IgD-negative memory B cell (primary cell): ENCODE results near the gene DPP7. TPM values are rescaled to one million over a fixed set of nuclear protein-coding genes. Genes with fewer than 3 reads are reported as not detected.
"Not testable (repeated sequence)": the region's sequence is repeated elsewhere in the genome, so short reads cannot be mapped to it uniquely, and the experiment has no call there.

Experiments used
- H3K27ac Mint-ChIP-seq, 3 donors: one replicate each; pipeline ENCODE4 v1.8.0; 2020 to 2022; ENCODE audit warnings: mild to moderate bottlenecking in 3 of 3, mixed read lengths in 3 of 3, moderate library complexity in 1 of 3
- H3K27me3 Mint-ChIP-seq: one replicate; pipeline ENCODE4 v1.8.0; 2021; ENCODE audit warnings: mixed read lengths
- H3K36me3 Mint-ChIP-seq: one replicate; pipeline ENCODE4 v1.8.0; 2020; ENCODE audit warnings: mild to moderate bottlenecking, mixed read lengths
- H3K4me1 Mint-ChIP-seq, 3 donors: one replicate each; pipeline ENCODE4 v1.8.0; 2020 to 2022; ENCODE audit warnings: mixed read lengths in 3 of 3, mild to moderate bottlenecking in 1 of 3
- H3K4me3 Mint-ChIP-seq, 4 donors: one replicate each; pipeline ENCODE4 v1.8.0; 2020 to 2022; ENCODE audit warnings: mild to moderate bottlenecking in 4 of 4, mixed read lengths in 4 of 4, moderate library complexity in 3 of 4
- H3K9me3 Mint-ChIP-seq, 3 donors: one replicate each; pipeline ENCODE4 v1.8.0; 2020 to 2021; ENCODE audit warnings: mixed read lengths in 3 of 3, mild to moderate bottlenecking in 1 of 3
- polyA plus RNA-seq: library from polyadenylated mRNA; unstranded; fragments of 300-500 nt; fragmentation: Illumina TruSeq; gene quantifications from one replicate; pipeline ENCODE4 v1.2.3, GENCODE V29; 2021

DPP7 gene
- polyA plus RNA-seq, 1 donor from 2014 or later, result 110 TPM

GRCh38 chr9:137127301-137128157, 13.0 kb upstream of the DPP7 start:
- Mint-ChIP-seq H3K27ac (peak overlapping the region; percentile 82 to 97 (median 93)), H3K36me3 (peaks cover 3% of the 10 kb centered on the region), H3K4me3 (peak overlapping the region; percentile 84 to 97 (median 90)), H3K4me1 (peaks cover 31 to 32% (median 31%) of the 10 kb centered on the region in 3 donors), H3K27me3 (peaks cover 5% of the 10 kb centered on the region), H3K9me3 (no peaks in the 10 kb centered on the region)

GRCh38 chr9:137126786-137127185, 12.3 kb upstream of the DPP7 start:
- Mint-ChIP-seq H3K36me3 (peaks cover 3% of the 10 kb centered on the region), H3K9me3 (no peaks in the 10 kb centered on the region), H3K4me3 (peak overlapping the region; percentile 84 to 97 (median 85)), H3K27ac (peak overlapping the region; percentile 82 to 96 (median 93)), H3K4me1 (peaks cover 38 to 39% (median 38%) of the 10 kb centered on the region in 3 donors), H3K27me3 (peaks cover 5% of the 10 kb centered on the region)

- H3K27me3 Mint-ChIP-seq, H3K36me3 Mint-ChIP-seq, H3K9me3 Mint-ChIP-seq: not testable (repeated sequence)
- Mint-ChIP-seq H3K4me1 (peaks cover 43 to 45% (median 43%) of the 10 kb centered on the region in 3 donors), H3K27ac (peak overlapping the region in 1 of 3 donors; percentile 93), H3K4me3 (peak overlapping the region in 3 of 4 donors; percentile 30 to 71 (median 65))
Observed at GRCh38 chr9:137123952-137124462, 9.5 kb upstream of the DPP7 start.

GRCh38 chr9:137123468-137123837, 8.9 kb upstream of the DPP7 start:
- Mint-ChIP-seq H3K36me3 (peaks cover 3% of the 10 kb centered on the region), H3K27ac (peak overlapping the region in 2 of 3 donors; percentile 87 to 93), H3K27me3 (peaks cover 2% of the 10 kb centered on the region), H3K4me3 (peak overlapping the region; percentile 56 to 92 (median 68)), H3K9me3 (no peaks in the 10 kb centered on the region), H3K4me1 (peaks cover 40 to 44% (median 40%) of the 10 kb centered on the region in 3 donors)

GRCh38 chr9:137122796-137123467, 8.4 kb upstream of the DPP7 start:
- not testable (repeated sequence) for H3K27me3 Mint-ChIP-seq, H3K36me3 Mint-ChIP-seq, H3K9me3 Mint-ChIP-seq
- Mint-ChIP-seq H3K27ac (peak overlapping the region; percentile 87 to 93 (median 89)), H3K4me3 (peak overlapping the region; percentile 70 to 92 (median 75)), H3K4me1 (peaks cover 34 to 39% (median 36%) of the 10 kb centered on the region in 3 donors)

- Mint-ChIP-seq H3K27ac (peak overlapping the region; percentile 87 to 93 (median 89)), H3K4me1 (peaks cover 28 to 34% (median 31%) of the 10 kb centered on the region in 3 donors), H3K4me3 (peak overlapping the region; percentile 70 to 92 (median 75))
- H3K36me3 Mint-ChIP-seq, H3K9me3 Mint-ChIP-seq, H3K27me3 Mint-ChIP-seq: not testable (repeated sequence)
Observed at GRCh38 chr9:137121927-137122795, 7.6 kb upstream of the DPP7 start.

GRCh38 chr9:137118092-137118603, 3.6 kb upstream of the DPP7 start:
- peak overlapping the region in 1 of 4 donors; percentile 85 for H3K4me3 Mint-ChIP-seq
- H3K4me1 Mint-ChIP-seq, result peaks cover 19 to 22% (median 20%) of the 10 kb centered on the region in 3 donors
- H3K27me3 Mint-ChIP-seq, H3K36me3 Mint-ChIP-seq, H3K9me3 Mint-ChIP-seq: not testable (repeated sequence)
- H3K27ac Mint-ChIP-seq, result peak overlapping the region in 1 of 3 donors; percentile 99

GRCh38 chr9:137117269-137117731, 2.8 kb upstream of the DPP7 start:
- Mint-ChIP-seq H3K9me3 (no peaks in the 10 kb centered on the region), H3K36me3 (no peaks in the 10 kb centered on the region), H3K4me3 (peak overlapping the region in 1 of 4 donors; percentile 64), H3K27ac (peak overlapping the region in 1 of 3 donors; percentile 56), H3K27me3 (no peaks in the 10 kb centered on the region), H3K4me1 (peaks cover 15 to 16% (median 15%) of the 10 kb centered on the region in 3 donors)

- Mint-ChIP-seq H3K27me3 (no peaks in the 10 kb centered on the region), H3K9me3 (no peaks in the 10 kb centered on the region), H3K4me1 (peaks cover 10 to 12% (median 10%) of the 10 kb centered on the region in 3 donors), H3K27ac (peak overlapping the region in 1 of 3 donors; percentile 56), H3K36me3 (no peaks in the 10 kb centered on the region), H3K4me3 (peak overlapping the region; percentile 27 to 78 (median 47))
Observed at GRCh38 chr9:137116728-137117127, 2.2 kb upstream of the DPP7 start.

- Mint-ChIP-seq H3K27ac (peak overlapping the region in 1 of 3 donors; percentile 56), H3K9me3 (no peaks in the 10 kb centered on the region), H3K27me3 (no peaks in the 10 kb centered on the region), H3K36me3 (no peaks in the 10 kb centered on the region), H3K4me3 (peak overlapping the region in 1 of 4 donors; percentile 62), H3K4me1 (peaks cover 9 to 12% (median 10%) of the 10 kb centered on the region in 3 donors)
Observed at GRCh38 chr9:137116027-137116507, 1.5 kb upstream of the DPP7 start.

GRCh38 chr9:137115394-137116026, 977 bp upstream of the DPP7 start:
- peak overlapping the region in 1 of 3 donors; percentile 56 for H3K27ac Mint-ChIP-seq

GRCh38 chr9:137114220-137114612, 317 bp downstream of the DPP7 start:
- Mint-ChIP-seq H3K36me3 (no peaks in the 10 kb centered on the region), H3K27ac (no peak overlapping the region), H3K9me3 (no peaks in the 10 kb centered on the region), H3K4me1 (peaks cover 6 to 8% (median 8%) of the 10 kb centered on the region in 3 donors), H3K27me3 (no peaks in the 10 kb centered on the region), H3K4me3 (peak overlapping the region in 3 of 4 donors; percentile 12 to 79 (median 57))

More at GRCh38 chr9:137115394-137116026, 977 bp upstream of the DPP7 start:
- Mint-ChIP-seq H3K36me3 (no peaks in the 10 kb centered on the region), H3K9me3 (no peaks in the 10 kb centered on the region), H3K27me3 (no peaks in the 10 kb centered on the region), H3K4me3 (peak overlapping the region in 2 of 4 donors; percentile 25 to 76), H3K4me1 (peaks cover 9 to 12% (median 10%) of the 10 kb centered on the region in 3 donors)

- peak overlapping the region in 1 of 3 donors; percentile 53 for H3K27ac Mint-ChIP-seq
- peaks cover 0 to 4% (median 4%) of the 10 kb centered on the region in 3 donors for H3K4me1 Mint-ChIP-seq
- H3K4me3 Mint-ChIP-seq, result peak overlapping the region; percentile 68 to 92 (median 82)
- no peaks in the 10 kb centered on the region for H3K27me3 Mint-ChIP-seq
- no peaks in the 10 kb centered on the region for H3K36me3 Mint-ChIP-seq
- H3K9me3 Mint-ChIP-seq, result no peaks in the 10 kb centered on the region
Observed at GRCh38 chr9:137113385-137114159, 961 bp downstream of the DPP7 start.
